T1000 (cell line): ENCODE results near the gene SDSL.

Experiments used
- DNase-seq: peaks from one replicate; lab custom pipeline; 2025; ENCODE audit warnings: mixed read lengths; lab: John Stamatoyannopoulos, UW

SDSL gene

DNA sequence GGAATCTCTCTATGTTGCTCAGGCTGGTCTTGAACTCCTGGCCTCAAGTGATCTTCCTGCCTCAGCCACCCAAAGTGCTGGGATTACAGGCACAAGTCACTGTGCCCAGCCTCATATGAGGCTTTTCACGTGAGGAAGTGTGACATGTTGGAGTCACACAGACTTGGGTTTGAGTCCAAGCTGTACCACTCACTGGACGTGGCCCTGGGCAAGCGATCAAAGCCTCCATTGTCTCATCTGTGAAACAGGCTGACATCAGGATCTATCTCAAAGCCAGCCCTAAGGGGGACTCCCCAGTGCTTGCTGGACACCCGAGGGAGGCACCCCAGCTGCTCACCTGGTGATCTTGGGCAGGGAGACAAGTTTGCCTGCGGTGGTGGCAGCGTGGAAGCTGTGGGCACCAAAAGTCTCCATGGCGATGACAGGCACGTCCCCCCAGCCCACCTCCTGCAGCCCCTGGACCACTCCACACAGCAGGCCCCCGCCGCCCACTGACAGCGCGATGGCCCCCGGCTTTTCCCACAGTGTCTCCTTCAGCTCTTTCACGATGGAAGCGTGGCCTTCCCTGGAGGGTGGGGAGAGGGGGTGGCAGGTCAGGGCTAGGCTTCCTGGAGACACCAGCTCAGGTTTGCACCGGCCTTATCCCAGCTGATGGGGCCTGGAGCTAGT lies 25.2 kb upstream of the SDSL start:
- no peak for DNase-seq

DNA sequence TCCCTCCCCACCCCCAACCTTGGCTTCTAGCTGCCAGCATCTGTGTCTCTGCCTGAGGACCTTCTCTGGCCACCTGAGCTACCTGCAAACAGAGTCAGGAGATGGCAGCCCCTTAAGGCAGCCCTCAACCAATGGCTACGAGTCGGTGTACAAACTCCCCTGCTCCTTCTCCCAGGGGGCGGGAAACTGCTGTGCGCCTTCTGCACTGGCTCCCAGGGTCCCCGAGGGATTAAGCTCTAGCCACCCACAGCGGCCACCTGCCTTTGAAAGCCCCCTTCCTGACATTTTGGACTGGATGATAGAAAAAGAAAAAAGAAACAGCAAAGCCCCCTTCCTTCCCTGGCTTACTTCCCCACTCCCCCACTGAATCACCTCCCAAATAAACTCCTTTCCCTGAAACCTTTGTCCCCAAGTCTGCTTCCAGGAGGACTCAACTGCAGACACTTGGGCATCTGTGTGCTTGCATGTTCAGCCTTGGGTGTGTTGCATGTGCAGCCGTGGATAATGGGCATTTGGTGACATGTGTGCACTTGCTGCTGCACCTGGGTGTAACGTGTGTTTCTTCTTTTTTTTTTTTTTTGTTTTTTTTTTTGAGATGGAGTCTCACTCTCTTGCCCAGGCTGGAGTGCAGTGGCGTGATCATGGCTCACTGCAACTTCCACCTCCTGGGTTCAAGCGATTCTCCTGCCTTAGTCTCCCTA lies 24.5 kb upstream of the SDSL start:
- DNase-seq, result no peak

DNA sequence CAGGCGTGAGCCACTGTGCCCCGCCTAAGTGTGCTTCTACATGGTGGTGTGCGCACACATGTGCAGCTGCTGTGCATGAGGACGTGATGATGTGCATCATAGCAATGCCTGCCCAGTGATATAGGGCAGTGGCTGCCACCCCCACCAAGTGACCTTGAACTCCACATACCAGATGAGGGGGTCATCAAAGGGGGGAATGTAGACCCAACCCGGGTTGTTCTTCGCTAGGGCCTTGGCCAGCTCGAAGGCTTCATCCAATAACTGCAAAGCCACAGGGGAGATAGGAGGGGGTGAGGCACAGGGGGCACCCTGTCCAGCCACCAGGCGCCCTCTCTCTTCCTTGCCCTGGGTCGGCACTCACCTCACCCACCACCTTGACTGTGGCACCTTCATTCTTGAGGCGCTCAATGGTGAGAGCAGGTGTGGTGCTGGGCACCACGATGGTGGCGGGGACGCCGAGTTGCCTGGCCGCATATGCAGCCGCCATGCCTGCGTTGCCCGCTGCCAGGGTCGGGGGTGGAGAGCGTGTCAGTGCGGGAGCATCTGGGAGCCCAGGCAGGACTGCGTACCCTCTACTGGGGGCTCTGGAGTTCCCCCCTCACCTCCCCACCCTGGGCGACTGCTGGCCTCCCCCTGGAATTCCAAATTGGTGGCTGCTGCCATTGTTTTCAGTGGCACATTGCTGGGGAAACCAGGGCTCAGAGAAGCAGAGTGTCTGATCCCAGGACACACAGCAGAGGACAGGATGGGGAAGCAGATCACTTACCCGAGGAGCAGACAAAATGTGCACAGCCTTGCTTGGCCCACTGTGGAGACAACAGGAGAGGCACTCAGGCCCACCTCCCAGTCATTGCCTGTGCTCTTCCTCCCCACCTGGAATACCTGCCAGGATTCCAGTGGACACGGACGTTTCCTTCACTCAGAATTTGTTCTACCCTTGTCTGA lies 23.6 kb upstream of the SDSL start:
- no peak for DNase-seq

DNA sequence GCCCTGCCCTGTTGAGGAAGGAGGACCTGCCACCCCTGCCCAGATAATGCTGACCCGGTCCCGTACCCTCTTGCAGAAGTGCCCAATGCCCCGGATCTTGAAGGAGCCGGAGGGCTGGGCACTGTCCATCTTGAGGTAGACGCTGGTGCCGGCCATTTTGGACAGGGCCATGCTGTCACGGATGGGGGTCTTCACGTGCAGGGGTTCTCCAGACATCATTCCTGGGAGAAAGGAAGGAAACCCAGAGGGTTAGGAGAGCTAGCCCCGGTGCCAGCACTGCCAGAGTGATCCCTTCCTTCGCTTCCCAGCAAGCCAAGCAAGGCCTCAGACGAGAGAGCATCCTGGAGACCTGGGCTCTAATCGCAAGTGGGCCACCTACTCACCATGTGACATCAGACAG lies 22.7 kb upstream of the SDSL start:
- no peak for DNase-seq

DNA sequence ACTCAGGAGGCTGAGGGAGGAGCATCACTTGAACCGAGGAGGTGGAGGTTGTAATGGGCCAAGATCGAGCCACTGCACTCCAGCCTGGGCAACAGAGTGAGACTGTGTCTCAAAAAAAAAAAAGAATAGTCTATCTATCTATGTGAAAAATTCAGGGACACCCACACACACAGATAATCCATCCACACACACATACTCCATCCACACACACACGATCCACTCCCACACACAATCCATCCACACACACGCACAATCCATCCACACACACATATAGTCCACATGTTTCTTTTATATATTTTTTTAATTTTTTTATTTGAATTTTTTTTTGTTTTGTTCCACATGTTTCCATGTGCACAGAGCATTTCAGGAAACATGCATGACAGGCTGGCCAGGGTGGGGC lies 21.8 kb upstream of the SDSL start:
- DNase-seq, result no peak

DNA sequence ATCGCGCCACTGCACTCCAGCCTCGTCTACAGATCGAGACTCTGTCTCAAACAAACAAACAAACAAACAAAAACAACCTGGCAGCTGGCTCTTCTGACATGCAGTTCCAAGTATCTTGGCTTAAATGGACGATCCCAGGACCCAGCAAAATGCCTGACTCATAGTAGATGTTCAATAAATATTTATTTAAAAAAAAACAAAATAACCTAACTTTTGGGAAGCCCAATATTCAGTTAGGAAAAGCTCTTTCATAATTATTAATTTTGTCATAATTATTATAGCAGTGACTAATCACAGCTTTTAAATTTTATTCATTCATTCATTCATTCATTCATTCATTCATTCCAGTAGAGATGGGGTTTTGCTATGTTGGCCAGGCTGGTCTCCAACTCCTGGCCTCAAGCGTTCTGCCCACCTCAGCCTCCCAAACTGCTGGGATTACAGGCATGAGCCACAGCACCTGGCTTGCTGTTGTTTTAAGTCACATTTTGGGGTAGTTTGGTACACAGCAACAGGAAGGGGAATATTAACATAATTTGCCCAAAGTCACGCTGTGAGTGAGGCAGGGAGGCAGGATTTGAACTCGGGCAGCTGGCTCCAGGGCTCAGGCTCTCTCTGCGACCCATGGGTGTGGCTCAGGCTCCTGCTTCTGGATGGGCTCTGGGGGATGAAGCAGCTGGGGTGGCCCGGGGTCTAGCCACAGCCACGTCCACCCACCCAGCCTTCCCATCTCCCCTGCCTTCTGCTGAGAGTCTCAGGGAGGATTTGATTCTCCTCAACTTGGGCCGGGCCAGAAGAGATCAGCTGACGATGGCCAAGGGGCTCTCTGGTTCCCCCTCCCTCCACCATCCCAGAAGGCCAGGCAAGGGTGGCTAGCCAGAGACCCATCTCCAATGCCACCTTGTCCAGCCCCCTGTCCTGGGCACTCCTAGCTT lies 20.8 kb upstream of the SDSL start:
- no peak for DNase-seq

DNA sequence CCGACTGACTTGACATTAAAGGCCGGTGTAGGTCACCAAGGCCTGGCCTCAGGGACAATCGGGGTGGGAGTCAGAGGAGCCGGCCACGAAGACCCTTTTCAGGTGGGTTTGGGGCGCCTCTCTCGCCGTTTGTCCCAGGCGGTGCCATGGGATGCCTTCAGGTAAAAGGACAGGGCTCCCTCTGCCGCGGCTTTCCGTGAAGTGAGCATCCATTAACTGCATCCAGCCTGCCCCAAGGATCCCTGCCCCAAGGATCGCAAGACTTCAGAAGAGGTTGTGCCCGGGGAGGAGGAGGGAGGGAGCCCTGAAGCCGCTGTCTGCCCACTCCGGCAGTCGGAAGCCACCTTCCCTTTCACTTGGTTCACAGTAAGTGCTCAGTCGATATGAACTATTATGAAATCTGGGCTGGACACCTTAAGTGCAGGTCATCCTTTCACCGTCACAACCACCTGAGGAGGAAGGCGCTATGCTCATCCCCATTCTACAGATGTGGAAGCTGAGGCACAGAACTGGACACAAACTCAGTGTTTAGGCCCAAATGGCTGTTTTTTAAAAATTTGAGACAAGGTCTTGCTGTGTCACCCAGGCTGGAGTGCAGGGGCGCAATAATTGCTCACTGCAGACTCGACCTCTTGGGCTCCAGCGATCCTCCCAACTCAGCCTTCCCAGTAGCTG lies 19.5 kb upstream of the SDSL start:
- DNase-seq, result no peak

DNA sequence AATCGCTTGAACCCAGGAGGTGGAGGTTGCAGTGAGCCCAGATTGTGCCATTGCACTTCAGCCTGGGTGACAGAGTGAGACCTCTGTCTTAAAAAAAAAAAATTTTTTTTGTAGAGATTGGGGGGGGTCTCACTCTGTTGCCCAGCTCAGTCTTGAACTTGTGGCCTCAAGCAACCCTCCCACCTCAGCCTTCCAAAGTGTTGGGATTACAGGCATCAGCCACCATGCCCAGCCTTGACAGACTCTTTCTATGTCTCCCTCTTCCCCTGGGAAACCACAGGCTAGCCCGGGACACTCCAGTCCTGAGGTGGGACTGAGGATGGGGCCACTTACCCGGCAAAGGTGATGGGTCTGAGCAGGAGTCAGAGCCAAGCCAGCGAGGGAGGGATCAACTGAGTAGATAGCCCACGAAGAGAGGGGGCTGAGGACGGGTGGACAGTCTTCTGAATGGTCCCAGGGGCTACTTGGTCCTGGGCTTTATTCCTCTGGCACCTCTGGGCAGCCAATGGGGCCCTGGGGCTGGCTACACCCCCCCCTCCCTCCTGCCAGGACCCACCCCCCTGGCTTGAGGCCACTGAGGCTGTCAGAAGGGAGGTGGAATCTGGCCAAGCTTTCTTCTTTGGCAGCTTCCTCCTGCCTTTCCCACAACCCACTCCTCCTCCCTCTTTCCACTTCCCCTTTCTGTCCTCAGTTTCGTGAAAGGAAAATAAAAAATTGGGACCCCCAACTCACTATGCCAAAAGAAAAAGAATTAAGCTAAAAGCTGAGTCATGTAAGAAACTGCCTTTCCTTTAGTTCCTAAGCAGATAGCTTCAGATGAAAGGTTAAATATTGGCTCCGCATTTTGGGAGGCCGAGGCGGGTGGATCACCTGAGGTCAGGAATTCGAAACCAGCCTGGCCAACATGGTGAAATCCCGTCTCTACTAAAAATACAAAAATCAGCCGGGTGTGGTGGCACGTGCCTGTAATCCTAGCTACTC lies 18.5 kb upstream of the SDSL start, which contains the start of gene SDS:
Gene SDS, minus strand, starts transcription at position 453 of the 981 bp plus-strand sequence. CDS start 4,179 bp downstream, outside the sequence.
- no peak for DNase-seq

DNA sequence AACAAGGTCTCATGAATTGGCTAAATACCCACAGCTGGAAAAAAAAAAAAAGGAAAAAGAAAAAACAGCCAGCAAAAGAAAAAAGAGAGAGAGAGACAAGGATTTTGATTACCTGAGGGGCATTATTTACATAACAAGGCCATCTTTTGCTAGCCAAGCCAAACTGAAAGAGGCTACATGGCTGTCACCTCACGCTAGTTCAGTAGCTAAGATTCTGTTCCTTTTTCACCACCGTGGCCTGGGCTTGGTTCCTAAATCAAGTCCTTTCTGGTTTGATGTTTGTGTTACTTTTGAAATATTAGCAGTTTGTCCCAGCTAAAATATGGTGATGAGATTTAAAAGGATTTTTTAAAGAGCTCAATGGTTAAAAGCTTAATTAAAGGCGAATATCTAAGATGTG lies 16.5 kb upstream of the SDSL start:
- no peak for DNase-seq

DNA sequence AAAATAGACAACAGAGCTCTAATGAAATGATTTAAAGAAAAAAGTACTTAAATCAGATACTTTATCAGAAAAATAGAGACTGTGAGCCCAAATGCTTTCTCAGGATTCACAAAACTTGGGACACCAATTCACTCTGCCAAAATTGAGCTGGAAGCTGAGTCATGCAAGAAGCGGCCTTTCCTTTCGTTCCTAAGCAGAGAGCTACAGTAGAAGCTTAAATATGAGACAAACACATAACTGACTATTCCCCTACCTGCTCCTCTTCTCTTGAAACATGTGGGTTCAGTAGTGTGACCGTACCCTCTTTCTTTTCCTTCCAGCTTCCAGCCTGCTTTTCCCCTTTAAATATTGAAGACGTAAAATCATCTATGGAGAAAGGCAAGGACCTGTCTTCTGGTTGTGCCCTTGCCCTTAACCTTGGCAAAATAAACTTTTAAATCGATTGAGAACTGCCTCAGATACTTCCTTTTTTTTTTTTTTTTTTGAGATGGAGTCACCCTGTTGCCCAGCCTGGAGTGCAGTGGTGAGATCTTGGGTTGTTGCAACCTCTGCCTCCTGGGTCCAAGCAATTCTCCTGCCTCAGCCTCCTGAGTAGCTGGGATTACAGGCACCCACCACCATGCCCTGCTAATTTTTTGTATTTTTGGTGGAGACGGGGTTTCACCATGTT lies 14.1 kb upstream of the SDSL start:
- DNase-seq, result no peak

DNA sequence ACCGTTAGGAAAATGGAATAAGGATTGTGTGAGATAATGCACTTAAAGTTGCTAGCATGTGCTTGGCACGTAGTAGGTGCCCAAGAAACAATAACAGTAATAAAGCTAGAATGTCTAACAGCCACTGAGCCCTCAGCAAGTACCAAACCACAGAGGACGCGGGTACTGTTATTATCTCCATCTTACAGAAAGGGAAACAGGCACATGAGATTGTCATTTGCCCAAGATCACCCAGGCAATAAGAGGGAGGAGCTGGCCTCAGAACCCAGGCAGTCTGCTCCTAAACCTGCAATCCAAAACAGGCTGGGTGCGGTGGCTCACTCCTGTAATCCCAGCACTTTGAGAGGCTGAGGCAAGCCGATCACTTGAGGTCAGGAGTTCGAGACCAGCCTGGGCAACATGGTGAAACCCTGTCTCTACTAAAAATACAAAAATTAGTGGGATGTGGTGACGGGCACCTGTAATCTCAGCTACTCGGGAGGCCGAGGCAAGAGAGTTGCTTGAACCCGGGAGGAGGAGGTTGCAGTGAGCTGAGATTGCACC lies 13.4 kb upstream of the SDSL start:
- DNase-seq, result no peak

DNA sequence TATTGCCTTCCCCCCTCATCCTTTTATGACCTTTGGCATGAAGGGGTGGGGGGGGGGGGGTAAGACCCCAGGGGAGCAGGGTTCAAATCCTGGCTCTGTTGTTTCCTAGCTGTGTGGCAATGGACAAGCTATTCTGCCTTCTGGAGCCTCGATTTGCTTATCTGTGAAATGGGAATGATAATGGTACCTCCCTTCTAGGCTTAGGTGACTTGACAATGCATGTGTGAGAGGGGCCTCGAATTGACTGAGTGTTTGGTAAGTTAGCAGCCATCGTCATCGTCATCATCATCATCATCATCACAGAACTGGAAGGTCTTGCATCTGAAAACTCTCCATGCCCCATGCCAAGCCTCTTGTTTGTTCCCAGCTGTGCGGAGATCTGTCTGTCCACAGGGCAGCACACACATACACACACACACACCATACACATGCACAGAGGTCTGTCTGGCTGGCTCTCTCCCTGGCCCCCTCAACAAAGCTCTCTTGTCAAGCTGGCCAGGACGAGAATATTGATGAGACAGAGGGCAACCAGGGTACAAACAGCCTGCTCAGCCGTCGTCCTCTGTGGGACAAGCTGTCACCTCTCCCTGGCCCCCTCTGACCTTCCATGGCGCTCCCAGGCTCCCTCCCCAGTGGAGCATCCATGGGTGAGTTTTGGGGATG lies 12.6 kb upstream of the SDSL start:
- DNase-seq, result no peak

DNA sequence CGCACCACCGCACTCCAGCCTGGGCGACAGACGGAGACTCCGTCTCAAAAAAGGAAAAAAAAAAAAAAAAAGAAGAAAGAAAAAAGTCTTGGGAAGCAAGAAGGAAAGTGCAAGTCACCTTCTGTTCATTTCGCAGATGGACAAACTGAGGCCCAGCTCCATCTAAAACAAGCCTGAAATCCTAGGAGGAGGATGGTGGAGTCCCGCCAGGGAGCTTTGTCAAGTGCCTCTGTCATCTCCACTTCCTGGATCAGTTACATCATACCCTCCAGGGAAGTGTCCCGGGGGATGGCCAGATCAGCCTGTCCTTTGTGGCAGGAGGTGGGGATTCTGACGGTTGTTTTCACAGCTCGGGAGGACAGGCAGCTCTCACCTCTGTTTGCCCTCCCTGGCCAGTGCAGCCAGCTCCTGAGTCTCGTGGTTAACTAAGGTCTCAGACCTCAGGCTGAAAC lies 8.7 kb upstream of the SDSL start:
- DNase-seq, result no peak

DNA sequence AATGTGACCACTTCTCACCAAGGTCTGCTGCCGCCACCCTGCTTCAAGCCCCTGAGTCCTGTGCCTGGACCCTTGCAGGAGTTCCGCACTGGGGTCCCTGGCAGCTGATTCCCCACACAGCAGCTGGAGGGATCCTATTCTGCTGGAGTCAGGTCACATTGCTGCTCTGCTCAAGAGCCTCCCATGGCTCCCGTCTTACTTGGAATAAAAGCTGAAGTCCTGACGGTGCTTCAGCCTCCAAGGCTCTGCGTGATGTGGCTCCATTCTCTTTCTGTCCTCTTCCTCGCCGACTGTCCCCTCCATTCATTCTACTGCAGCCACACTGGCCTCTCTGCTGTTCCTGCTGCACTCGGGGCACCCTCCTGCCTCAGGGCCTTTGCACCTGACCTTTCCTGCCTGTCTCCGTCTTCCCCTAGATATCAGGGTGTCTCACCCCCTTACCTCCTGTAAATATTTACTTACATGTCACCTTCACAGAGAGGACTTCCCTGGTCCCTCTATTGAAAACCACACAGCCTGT lies 7.6 kb upstream of the SDSL start:
- no peak for DNase-seq

DNA sequence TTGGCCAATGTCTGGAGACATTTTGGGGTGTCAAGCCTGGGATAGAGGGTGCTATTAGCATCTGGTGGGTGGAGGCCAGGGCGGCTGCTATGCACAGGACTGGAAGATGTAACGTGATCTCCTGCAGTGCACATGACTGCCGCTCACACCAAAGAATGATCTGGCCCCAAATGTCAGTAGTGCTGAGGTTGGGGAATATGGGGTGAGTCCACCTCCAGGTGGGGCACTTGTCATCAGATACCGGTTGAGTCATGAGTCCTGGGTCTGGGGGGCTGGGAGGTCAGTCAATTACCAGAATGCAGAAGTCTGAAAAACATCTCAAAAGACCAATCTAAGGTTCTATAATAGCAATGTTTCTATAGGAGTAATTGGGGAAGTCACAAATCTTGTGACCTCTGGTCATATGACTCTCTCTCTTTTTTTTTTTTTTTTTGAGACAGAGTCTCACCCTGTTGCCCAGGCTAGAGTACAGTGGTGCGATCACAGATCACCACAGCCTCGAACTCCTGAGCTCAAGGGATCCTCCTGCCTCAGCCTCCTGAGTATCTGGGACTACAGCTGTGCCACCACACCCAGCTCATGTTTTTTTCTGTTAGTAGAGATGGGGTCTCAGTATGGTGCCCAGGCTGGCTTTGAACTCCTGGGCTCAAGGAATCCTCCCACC lies 6.0 kb upstream of the SDSL start:
- DNase-seq, result no peak

DNA sequence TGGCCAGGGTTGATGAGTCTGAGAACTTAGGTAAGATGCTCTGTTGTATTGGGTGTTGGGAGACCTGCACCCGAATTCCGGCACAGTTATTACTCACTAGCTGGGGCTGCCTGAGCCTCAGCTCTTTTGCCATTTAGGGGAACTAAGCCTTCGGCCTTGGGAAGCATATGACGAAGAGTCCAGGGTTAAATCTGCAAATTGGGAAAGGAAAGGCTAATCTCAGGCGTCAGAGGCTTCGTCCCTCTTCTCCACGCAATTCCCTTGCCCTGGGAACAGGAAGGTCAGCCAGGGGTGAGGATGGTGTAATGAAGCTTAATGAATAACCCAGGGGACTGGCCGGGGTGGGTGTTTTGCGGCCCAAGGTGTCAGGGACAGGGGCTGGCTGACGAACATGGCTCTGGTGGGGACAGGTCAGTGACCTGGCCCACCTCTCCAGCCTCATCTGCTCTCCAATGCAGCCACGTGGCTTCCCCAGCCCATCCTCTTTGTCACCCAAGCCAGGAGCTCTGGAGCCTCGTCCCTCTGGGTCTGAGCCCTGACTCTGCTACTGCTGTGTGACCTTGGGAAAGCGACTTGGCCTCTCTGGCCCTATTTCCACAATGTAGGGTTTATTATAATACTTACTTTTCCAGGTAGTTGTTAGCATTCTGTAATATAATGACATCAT lies 3.8 kb upstream of the SDSL start:
- no peak for DNase-seq
